AG04450 (cell line): Measurements from ENCODE around the gene SELENOK. TPM values are rescaled to one million over a fixed set of nuclear protein-coding genes. Genes with fewer than 3 reads are reported as not detected.

Experiments used
- CTCF ChIA-PET: fragments of 300-600, 350-600 bp; formaldehyde crosslinking; extraction: SDS; loops from one replicate; lab custom pipeline; 2022; ENCODE audit warnings: antibody characterized with exemption, inconsistent platforms; lab: Charles Lee
- POLR2A ChIA-PET: fragments of 350-600 bp; formaldehyde crosslinking; extraction: SDS; loops from one replicate; lab custom pipeline; 2021; ENCODE audit warnings: antibody characterized with exemption, inconsistent platforms; lab: Yijun Ruan, JAX
- DNase-seq: peaks from one replicate; pipeline ENCODE4 v3.0.0-alpha.2; 2011; ENCODE audit warnings: low read depth, low spot score
- H3K27ac ChIP-seq: one replicate; pipeline ENCODE4 v1.5.1; 2012; ENCODE audit warnings: low read depth, low read length, control low read depth
- H3K27me3 ChIP-seq: one replicate; pipeline ENCODE4 v1.6.0; 2012; ENCODE audit warnings: low read length; ENCODE audit not compliant: control insufficient read depth, insufficient read depth
- H3K4me3 ChIP-seq: 2 replicates; pipeline ENCODE4 v1.5.1; 2011; ENCODE audit warnings: mild to moderate bottlenecking, low read depth, low read length, control low read depth
- H3K9me3 ChIP-seq: 2 replicates; pipeline ENCODE4 v1.5.1; 2012; ENCODE audit warnings: low read length; ENCODE audit not compliant: control insufficient read depth, insufficient read depth
- CTCF ChIP-seq: IDR thresholded peaks from 2 replicates; pipeline ENCODE4 v1.5.1; 2011; ENCODE audit warnings: low read depth, low read length, control low read depth, inconsistent platforms
- polyA plus RNA-seq: library from polyadenylated mRNA; depleted of rRNA; stranded (reverse); fragments of >200 nt; gene quantifications from 2 replicates; pipeline ENCODE4 v1.2.3, GENCODE V29; 2011; rRNA removed

Gene SELENOK
- polyA plus RNA-seq, 1 experiment = 58.5 TPM

DNA sequence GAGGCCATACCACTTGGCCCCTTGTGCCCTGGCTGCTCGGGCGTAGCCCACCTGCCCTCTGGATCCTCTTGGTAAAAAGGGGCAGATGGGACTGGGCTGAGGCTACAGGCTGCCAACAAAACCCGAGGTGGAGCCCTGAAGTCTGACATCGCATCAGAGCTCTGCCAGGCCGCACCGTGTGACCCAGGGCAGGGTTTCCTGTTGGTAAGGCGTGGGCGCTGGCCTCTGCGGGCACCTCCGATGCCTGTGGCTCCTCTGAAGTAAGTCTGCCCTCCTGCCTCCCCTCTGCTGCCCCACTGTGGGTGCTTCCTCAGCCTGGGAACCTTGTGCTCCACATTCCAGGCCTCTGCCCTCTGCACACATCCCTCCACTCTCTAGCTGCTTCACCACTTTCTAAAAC is 54.3 kb downstream of the SELENOK start:
- DNase-seq = no peak
- Histone ChIP-seq H3K9me3 (no peaks in the 10 kb centered on the region), H3K27ac (no peak overlapping the region), H3K27me3 (no peaks in the 10 kb centered on the region), H3K4me3 (no peak overlapping the region)
- POLR2A ChIA-PET = no interaction called here
- TF ChIP-seq CTCF = no peak
- CTCF ChIA-PET = interaction anchor here (0.6 kb wide), 1 partner anchor 32 kb away, joined by 3 read pairs; no protein-coding TSS in a partner anchor

DNA sequence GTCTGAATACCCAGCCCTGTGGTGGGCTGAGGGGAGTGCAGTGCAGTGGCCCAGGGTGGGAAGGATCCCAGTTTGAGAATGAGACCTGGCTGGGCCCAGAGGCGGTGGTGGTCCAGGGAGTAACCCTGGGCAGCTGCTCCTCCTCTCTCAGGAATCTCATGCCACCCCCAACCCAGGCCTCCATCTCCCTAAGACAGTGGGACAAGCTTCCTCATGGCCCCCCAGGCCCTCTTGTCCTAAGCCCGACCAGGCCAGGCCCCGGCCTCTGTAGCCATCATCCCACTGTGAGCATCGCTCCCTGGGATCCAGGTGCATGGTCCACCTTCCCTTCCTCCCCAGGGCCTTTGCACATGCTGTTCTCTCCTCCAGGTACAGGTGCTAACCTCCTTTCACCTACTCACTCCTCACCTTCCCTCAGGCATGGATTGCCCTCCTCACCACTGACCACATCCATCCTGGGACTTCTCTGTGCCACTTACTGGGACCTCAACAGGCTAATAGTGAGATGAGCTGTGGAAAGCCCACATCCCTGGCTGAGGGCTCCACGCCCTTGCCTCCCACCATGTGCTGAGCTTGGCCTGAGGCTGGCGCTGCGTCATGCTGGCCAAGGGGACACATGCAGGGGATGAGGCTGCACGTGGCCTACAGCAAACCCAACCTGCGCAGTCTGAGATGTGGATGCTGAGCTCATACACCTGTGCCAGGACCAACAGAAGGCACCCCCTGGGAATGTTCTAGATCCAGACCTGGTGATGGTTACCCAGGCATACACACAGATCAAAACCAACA is 55.4 kb downstream of the SELENOK start:
- no peaks in the 10 kb centered on the region for H3K27me3 ChIP-seq
- no peak overlapping the region for H3K27ac ChIP-seq
- no peak overlapping the region for H3K4me3 ChIP-seq
- no peak for DNase-seq
- no peaks in the 10 kb centered on the region for H3K9me3 ChIP-seq
- ChIA-PET CTCF (no interaction called here), POLR2A (no interaction called here)
- no peak for TF ChIP-seq CTCF

DNA sequence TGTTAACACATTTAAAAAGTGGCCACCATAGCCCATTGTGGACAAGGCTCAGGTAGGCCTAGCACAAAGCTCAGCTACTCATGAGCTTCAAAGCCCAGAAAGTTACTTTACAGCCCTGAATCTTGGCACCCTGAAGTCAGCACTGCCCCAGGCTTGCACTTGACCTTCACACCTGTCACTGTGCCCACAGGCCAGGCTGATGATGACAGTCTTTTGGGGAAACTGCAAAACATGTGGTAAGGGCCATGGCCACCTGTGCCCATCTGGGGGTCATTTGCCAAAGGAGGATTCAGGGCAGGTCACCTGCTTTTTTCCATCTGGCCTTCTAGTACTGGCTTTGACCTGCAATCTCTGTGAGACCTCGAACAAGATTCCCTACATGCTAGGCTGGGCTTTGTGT is 56.4 kb downstream of the SELENOK start:
- TF ChIP-seq CTCF = no peak
- ChIA-PET CTCF (no interaction called here), POLR2A (no interaction called here)
- H3K27ac ChIP-seq = no peak overlapping the region
- H3K27me3 ChIP-seq = no peaks in the 10 kb centered on the region
- no peak overlapping the region for H3K4me3 ChIP-seq
- no peak for DNase-seq
- no peaks in the 10 kb centered on the region for H3K9me3 ChIP-seq

GRCh38 chr3:53834429-53835095 is 57.1 kb downstream of the SELENOK start:
- H3K4me3 ChIP-seq = no peak overlapping the region
- no peak for TF ChIP-seq CTCF
- CTCF ChIA-PET = no interaction called here
- H3K27me3 ChIP-seq = no peaks in the 10 kb centered on the region
- no peak overlapping the region for H3K27ac ChIP-seq
- POLR2A ChIA-PET = no interaction called here
- H3K9me3 ChIP-seq = no peaks in the 10 kb centered on the region
- DNase-seq = no peak

Other genes starting within 250 kb of the SELENOK start
- gene CHDH, start 45.4 kb downstream of the SELENOK start, polyA plus RNA-seq = 0.01 and 0.02 TPM in 2 replicates
- gene IL17RB, start 45.3 kb downstream of the SELENOK start, polyA plus RNA-seq = not detected in 2 replicates
- gene ACTR8, start 9.7 kb downstream of the SELENOK start, polyA plus RNA-seq = 34.9 and 37.5 TPM in 2 replicates
- gene CACNA2D3, start 230.7 kb upstream of the SELENOK start, polyA plus RNA-seq = 0.24 and 0.32 TPM in 2 replicates